Measurements from ENCODE around the gene CTRB1. TPM values are rescaled to one million over a fixed set of nuclear protein-coding genes. Genes with fewer than 3 reads are reported as not detected.

Gene CTRB1
- total and polyA plus RNA-seq, 2 of the 13 experiments (the other 11 are each of a cell fraction or from before 2014, with no cell fraction given): not detected

DNA sequence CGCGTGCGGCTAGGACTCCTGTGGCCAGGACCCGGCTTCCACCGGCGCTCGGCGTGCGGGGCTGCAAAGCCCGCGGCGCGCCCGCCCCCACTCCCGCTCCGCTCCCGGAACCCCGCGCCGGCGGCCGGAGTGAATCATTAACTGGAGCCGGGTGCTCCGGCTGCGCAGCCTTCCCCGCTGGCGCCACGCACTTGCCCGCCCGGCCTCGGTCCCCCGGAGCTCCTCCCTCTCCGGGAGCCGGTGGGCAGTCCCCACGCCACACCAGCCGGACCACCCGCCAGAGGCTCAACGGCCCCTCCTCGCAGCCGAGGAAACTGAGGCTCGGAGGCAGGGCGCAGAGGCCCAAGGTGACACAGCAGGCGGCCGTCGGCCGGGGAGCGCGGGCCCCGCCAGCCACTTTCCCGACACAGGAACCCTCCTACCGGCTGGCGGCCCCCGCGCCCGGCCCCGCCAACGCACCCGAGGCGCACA, 32.1 kb downstream of the CTRB1 start (continued):
- TF ChIP-seq TAF15 (IDR thresholded peaks at IDR 0.05; ENCODE audit: low read depth, low read length, poor library complexity, severe bottlenecking): no peak
- TF ChIP-seq HNRNPLL (IDR thresholded peaks at IDR 0.05; ENCODE audit: low read depth, low read length, poor library complexity, severe bottlenecking): peak; percentile 97
- TF ChIP-seq, protein P1, sequence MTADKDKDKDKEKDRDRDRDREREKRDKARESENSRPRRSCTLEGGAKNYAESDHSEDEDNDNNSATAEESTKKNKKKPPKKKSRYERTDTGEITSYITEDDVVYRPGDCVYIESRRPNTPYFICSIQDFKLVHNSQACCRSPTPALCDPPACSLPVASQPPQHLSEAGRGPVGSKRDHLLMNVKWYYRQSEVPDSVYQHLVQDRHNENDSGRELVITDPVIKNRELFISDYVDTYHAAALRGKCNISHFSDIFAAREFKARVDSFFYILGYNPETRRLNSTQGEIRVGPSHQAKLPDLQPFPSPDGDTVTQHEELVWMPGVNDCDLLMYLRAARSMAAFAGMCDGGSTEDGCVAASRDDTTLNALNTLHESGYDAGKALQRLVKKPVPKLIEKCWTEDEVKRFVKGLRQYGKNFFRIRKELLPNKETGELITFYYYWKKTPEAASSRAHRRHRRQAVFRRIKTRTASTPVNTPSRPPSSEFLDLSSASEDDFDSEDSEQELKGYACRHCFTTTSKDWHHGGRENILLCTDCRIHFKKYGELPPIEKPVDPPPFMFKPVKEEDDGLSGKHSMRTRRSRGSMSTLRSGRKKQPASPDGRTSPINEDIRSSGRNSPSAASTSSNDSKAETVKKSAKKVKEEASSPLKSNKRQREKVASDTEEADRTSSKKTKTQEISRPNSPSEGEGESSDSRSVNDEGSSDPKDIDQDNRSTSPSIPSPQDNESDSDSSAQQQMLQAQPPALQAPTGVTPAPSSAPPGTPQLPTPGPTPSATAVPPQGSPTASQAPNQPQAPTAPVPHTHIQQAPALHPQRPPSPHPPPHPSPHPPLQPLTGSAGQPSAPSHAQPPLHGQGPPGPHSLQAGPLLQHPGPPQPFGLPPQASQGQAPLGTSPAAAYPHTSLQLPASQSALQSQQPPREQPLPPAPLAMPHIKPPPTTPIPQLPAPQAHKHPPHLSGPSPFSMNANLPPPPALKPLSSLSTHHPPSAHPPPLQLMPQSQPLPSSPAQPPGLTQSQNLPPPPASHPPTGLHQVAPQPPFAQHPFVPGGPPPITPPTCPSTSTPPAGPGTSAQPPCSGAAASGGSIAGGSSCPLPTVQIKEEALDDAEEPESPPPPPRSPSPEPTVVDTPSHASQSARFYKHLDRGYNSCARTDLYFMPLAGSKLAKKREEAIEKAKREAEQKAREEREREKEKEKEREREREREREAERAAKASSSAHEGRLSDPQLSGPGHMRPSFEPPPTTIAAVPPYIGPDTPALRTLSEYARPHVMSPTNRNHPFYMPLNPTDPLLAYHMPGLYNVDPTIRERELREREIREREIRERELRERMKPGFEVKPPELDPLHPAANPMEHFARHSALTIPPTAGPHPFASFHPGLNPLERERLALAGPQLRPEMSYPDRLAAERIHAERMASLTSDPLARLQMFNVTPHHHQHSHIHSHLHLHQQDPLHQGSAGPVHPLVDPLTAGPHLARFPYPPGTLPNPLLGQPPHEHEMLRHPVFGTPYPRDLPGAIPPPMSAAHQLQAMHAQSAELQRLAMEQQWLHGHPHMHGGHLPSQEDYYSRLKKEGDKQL (CRISPR knock-in tag; IDR thresholded peaks at IDR 0.05; ENCODE audit: low read depth): 0 out of 2 replicates have a peak, but pooled peaks have one; percentile 7
- no peak; the same call in 1 of the 2 replicates for TF ChIP-seq ZNF317 (CRISPR knock-in tag; IDR thresholded peaks at IDR 0.05)
- TF ChIP-seq, protein P2, sequence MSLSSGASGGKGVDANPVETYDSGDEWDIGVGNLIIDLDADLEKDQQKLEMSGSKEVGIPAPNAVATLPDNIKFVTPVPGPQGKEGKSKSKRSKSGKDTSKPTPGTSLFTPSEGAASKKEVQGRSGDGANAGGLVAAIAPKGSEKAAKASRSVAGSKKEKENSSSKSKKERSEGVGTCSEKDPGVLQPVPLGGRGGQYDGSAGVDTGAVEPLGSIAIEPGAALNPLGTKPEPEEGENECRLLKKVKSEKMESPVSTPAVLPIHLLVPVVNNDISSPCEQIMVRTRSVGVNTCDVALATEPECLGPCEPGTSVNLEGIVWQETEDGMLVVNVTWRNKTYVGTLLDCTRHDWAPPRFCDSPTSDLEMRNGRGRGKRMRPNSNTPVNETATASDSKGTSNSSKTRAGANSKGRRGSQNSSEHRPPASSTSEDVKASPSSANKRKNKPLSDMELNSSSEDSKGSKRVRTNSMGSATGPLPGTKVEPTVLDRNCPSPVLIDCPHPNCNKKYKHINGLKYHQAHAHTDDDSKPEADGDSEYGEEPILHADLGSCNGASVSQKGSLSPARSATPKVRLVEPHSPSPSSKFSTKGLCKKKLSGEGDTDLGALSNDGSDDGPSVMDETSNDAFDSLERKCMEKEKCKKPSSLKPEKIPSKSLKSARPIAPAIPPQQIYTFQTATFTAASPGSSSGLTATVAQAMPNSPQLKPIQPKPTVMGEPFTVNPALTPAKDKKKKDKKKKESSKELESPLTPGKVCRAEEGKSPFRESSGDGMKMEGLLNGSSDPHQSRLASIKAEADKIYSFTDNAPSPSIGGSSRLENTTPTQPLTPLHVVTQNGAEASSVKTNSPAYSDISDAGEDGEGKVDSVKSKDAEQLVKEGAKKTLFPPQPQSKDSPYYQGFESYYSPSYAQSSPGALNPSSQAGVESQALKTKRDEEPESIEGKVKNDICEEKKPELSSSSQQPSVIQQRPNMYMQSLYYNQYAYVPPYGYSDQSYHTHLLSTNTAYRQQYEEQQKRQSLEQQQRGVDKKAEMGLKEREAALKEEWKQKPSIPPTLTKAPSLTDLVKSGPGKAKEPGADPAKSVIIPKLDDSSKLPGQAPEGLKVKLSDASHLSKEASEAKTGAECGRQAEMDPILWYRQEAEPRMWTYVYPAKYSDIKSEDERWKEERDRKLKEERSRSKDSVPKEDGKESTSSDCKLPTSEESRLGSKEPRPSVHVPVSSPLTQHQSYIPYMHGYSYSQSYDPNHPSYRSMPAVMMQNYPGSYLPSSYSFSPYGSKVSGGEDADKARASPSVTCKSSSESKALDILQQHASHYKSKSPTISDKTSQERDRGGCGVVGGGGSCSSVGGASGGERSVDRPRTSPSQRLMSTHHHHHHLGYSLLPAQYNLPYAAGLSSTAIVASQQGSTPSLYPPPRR (CRISPR knock-in tag; IDR thresholded peaks at IDR 0.05; ENCODE audit: borderline replicate concordance): peak; percentile 24
